PFSK-1 (cell line): Measurements from ENCODE around the gene CHST15.

ENCODE experiments used
- FOXP2 ChIP-seq: optimal IDR thresholded peaks from 2 replicates; pipeline ENCODE3; 2011; ENCODE audit warnings: borderline replicate concordance, control low read depth, inconsistent platforms; ENCODE audit not compliant: insufficient read depth; ENCODE audit errors: extremely low read length, extremely low read depth
- POLR2AphosphoS5 ChIP-seq: IDR thresholded peaks from 2 replicates; pipeline ENCODE4 v1.6.1; 2012; ENCODE audit warnings: low read depth, mild to moderate bottlenecking, control low read depth, low read length, moderate library complexity
- SIN3A ChIP-seq: IDR thresholded peaks from 2 replicates; pipeline ENCODE4 v1.6.1; 2012; ENCODE audit warnings: mild to moderate bottlenecking, low read length, moderate library complexity, borderline replicate concordance; ENCODE audit not compliant: insufficient read depth
- TAF1 ChIP-seq: IDR thresholded peaks from 2 replicates; pipeline ENCODE4 v1.6.1; 2012; ENCODE audit warnings: low read length, control low read depth, borderline replicate concordance; ENCODE audit not compliant: insufficient read depth
- TF ChIP-seq, protein P1 (sequence below), 2 experiments: IDR thresholded peaks; 2 replicates each; pipeline versions ENCODE4 v1.6.1 to v1.8.0; 2011 to 2012; ENCODE audit warnings: low read depth in 2 of 2, low read length in 2 of 2, control low read depth in 1 of 2, inconsistent platforms in 1 of 2, mild to moderate bottlenecking in 1 of 2, moderate library complexity in 1 of 2; ENCODE audit not compliant: insufficient read depth in 1 of 2

The CHST15 gene

DNA sequence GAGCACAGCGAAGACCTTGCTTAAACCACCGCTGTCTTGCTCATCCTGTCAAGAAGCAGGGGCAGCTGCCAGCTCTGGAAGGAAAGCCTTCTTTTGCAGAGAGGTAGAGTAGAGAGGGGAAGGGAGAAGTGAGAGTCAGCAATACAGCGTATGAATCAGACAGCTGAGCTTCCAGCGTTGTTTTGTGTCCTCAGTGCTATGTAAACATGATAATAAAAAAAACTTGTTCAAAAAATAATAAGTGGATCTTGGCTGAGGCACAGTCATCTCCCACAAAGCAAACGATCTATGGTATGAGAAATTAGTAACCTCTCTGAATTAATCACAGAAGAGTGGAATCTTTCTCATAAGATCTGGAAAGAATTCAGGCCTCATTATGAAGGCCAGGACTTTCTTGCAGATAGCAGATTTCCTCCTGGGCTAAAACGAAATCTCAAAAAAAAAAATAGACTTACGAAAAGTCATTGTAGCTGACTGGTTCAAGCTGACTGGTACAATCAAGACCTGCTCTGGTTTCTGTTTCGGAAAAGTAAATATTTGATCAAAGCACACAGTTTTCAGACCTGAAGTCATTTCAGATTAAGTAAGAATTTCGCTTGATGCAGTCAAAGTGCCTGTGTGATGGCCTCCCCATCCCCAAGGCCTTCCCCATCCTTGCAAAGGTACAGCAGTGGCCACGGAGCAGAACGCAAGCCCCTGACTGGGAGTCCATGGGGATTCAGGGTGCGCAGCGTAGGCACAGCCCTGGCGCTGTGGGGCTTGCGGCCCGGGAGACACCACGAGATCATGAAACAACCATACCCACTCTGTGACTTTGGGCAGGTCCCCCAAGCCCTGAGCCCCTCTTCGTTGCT lies 29.4 kb downstream of the CHST15 start:
- TF ChIP-seq FOXP2, result no peak
- TF ChIP-seq, protein P1, sequence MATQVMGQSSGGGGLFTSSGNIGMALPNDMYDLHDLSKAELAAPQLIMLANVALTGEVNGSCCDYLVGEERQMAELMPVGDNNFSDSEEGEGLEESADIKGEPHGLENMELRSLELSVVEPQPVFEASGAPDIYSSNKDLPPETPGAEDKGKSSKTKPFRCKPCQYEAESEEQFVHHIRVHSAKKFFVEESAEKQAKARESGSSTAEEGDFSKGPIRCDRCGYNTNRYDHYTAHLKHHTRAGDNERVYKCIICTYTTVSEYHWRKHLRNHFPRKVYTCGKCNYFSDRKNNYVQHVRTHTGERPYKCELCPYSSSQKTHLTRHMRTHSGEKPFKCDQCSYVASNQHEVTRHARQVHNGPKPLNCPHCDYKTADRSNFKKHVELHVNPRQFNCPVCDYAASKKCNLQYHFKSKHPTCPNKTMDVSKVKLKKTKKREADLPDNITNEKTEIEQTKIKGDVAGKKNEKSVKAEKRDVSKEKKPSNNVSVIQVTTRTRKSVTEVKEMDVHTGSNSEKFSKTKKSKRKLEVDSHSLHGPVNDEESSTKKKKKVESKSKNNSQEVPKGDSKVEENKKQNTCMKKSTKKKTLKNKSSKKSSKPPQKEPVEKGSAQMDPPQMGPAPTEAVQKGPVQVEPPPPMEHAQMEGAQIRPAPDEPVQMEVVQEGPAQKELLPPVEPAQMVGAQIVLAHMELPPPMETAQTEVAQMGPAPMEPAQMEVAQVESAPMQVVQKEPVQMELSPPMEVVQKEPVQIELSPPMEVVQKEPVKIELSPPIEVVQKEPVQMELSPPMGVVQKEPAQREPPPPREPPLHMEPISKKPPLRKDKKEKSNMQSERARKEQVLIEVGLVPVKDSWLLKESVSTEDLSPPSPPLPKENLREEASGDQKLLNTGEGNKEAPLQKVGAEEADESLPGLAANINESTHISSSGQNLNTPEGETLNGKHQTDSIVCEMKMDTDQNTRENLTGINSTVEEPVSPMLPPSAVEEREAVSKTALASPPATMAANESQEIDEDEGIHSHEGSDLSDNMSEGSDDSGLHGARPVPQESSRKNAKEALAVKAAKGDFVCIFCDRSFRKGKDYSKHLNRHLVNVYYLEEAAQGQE (IDR thresholded peaks at IDR 0.05; ENCODE audit: insufficient read depth in 1 of 2, low read depth in 2 of 2, low read length in 2 of 2), result no peak
- no peak for TF ChIP-seq SIN3A
- no peak for TF ChIP-seq POLR2AphosphoS5
- no peak for TF ChIP-seq TAF1

DNA sequence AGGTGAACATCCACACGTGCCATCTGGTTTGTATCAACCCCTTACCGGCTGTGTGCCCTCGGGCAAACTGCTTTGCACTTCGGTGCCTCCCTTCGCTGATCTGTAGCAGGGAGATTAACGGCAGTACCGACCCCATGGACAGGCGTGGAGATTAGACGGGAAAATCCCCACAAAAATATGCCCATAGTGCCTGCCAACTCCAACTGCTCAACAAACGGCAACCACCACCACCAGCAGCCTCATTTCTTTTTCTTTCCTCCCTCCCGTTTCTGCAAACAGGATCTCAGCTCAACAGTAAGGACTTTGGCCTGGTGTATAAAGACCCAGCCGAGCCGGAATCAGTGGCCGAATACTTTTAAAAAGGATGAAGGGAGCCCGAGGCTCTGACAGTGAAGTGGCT lies 31.0 kb downstream of the CHST15 start:
- TF ChIP-seq SIN3A (no peak), FOXP2 (no peak)

DNA sequence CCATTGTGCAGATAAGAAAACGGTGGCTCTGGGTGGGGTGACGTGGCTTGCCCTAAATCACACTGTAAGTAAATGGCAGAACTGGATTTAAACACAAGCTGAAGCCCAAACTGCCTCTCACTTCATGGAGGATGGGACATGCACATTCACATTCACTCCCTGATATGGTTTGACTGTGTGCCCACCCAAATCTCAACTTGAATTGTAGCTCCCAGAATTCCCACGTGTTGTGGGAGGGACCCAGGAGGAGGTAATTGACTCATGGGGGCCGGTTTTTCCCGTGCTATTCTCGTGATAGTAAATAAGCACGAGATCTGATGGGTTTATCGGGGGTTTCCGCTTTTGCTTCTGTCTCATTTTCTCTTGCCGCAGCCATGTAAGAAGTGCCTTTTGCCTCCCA lies 32.4 kb downstream of the CHST15 start:
- TF ChIP-seq SIN3A (no peak), TAF1 (no peak), POLR2AphosphoS5 (no peak), FOXP2 (no peak)
- TF ChIP-seq, protein P1 (IDR thresholded peaks at IDR 0.05; ENCODE audit: insufficient read depth in 1 of 2, low read depth in 2 of 2, low read length in 2 of 2), result no peak

DNA sequence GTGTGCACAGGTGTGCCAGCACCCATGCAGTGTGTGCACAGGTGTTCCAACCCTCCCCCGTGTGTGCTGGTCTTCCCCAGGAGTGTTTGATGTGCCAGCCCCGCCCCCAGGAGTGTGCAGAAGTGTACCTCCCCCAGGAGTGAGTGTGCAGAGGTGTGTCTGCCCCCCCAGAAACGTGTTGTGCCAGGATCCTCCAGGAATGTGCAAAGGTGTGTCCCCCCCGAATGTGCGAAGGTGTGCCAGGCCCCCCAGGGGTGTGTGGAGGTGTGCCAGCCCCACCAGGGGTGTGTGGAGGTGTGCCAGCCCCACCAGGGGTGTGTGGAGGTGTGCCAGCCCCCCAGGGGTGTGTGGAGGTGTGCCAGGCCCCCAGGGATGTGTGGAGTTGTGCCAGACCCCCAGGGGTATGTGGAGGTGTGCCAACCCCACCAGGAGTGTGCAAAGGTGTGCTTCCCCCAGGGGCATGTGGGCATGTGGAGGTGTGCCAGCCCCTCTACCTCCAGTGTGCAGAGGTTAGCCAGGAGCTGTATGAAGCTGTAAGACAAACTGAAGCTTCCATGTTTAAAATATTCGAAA lies 33.2 kb downstream of the CHST15 start:
- TF ChIP-seq POLR2AphosphoS5 (no peak), FOXP2 (no peak)

DNA sequence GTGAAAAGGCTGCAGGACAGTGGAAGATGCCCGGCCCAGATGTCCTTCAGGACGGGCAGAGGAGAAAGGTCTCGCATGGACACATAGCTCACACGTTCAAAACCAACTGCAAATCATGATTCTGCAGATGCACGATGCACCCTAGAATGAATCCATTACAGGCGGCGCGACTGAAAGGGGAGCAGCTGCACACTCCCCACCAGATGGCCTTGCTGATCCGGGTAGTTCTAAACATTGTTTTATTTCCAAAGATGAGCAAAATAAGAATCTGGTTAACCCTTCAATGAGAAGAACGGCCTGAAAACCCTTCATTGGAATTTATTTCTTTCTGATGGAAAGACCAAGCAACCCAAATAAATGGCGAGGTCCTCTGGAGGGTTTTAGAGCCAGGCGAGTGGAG lies 33.8 kb downstream of the CHST15 start:
- TF ChIP-seq, protein P1 (IDR thresholded peaks at IDR 0.05; ENCODE audit: insufficient read depth in 1 of 2, low read depth in 2 of 2, low read length in 2 of 2), result no peak
- TF ChIP-seq TAF1 (no peak), FOXP2 (no peak), POLR2AphosphoS5 (no peak), SIN3A (no peak)
